Measurements from ENCODE around the gene RNF213.

The RNF213 gene

DNA sequence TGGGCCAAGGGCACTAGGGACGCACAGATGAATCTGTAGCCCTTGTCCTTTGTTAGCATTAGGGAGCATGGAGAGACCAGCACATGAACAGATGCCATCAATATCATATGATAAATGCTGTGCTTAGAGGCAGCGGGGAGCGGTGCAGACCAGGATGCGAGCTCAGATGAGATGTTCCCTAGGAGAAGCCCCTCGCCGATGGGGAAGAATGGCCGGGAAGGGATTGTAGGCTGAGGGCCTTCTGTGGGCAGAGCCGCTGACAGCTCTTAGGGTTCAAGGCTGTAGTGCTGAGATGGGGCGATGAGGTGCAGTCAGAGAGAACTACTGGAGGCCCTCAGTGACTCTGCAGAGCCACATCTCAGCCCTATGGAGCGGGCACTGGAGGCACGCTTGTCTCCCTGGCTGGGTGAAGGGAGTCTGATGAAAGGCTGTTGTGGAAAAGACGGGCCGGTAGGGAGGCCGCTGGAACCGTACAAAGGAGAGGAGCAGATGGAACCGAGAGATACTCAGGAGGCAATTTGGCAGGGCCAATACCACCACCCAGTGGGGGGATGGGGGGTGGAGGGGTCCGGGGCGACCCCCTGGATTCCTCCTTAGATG is 88.0 kb downstream of the RNF213 start:
- DNase-seq (ENCODE audit: low read depth, low spot score), result no peak

DNA sequence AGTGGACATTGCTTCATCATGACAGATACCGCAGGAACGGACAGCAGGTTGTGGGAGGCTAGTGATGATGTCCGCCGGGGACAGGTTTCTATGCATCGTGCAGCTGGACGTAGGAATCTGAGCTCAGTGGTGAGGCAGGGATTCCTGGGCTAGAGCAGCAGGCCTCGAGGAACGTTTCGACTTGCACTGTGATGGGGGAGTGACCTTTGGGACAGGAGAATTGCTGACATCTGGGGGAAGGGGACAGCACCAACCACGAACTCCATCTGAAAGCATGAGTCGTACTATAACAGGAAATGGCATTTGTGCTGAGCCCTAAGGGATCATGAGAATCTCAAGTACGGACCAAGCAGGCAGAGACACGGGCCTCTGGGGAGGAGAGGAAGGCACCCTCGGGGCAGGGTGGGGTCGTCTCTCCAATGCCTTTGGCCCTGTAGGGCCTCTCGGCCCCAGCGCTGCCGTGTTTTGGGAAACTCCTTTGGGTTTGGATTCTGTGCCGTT is 88.5 kb downstream of the RNF213 start:
- no peak for DNase-seq (ENCODE audit: low read depth, low spot score)

GRCh38 chr17:80349751-80350150 is 89.1 kb downstream of the RNF213 start:
- no peak for DNase-seq (ENCODE audit: low read depth, low spot score)

GRCh38 chr17:80352216-80352895 is 91.7 kb downstream of the RNF213 start:
- DNase-seq (ENCODE audit: low read depth, low spot score), result no peak

DNA sequence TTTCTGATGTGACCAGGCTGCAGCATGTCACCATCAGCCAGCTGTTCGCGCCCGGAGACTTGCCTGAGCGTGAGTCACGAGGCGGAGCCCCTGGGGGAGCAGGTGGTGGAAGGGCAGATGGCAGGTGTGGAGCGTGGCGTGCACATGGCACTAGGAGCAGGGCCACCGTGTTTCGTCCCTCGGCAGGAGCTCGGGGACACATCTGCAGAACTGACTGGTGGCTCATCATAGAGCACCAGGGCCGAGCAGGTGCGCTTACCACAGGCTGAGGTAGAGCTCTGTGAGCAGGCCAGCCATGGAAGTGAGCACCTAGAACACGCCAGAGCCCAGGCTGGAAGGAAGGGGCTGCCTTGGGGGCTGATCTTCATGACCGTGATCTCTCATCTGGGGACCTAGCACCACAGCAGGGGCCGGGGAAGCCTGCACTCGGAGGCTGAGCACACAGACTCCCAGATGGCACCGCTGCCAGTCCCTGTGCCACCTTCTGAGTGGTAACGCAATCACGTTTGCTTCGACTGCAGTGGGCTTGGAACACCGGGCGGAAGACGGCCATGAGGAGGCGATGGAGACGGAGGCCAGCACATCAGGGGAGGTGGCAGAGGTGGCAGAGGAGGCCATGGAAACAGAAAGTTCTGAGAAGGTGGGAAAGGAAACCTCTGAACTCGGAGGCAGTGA is 92.5 kb downstream of the RNF213 start:
- DNase-seq (ENCODE audit: low read depth, low spot score), result no peak

DNA sequence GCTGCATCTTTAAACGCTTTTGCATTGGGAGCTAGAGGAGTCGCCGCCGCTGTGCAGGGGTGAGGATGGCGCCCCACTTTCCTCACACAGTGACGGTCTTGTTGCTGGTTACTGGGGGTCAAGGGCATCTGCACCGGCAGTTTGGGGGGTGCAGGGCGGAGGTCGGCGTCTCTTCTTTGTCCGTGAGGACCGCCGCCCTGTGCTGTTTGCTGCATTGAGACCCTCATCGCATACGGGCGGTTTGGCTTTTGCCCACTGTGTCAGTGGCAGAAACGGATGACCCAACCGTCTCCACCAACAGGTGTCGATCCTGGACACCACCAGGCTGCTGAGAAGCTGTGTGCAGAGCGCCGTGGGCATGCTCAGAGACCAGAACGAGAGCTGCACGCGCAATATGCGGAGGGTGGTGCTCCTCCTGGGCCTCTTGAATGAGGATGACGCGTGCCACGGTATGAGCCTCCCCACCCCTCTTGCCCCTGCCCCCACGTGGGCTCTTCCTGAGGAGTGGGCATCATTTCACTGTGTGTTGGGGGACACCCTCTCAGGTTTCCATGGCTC is 93.1 kb downstream of the RNF213 start:
- DNase-seq (ENCODE audit: low read depth, low spot score), result no peak

DNA sequence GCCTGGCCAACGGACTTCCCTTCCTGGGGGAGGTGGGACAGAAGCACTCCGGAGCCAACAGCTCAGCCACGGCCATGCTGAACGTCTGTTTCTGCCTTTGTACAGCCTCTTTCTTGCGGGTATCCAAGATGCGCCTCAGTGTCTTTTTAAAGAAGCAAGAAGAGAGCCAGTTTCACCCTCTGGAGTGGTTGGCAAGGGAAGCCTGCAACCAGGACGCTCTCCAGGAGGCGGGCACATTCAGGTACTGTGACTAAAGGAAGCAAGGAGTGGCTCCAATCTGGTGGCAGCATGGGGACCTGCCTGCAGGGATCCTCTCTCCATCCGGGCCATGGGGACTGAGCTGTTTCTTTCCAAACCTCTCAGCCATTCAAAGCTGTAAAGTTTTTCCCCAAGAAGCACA is 93.7 kb downstream of the RNF213 start:
- DNase-seq (ENCODE audit: low read depth, low spot score), result no peak

DNA sequence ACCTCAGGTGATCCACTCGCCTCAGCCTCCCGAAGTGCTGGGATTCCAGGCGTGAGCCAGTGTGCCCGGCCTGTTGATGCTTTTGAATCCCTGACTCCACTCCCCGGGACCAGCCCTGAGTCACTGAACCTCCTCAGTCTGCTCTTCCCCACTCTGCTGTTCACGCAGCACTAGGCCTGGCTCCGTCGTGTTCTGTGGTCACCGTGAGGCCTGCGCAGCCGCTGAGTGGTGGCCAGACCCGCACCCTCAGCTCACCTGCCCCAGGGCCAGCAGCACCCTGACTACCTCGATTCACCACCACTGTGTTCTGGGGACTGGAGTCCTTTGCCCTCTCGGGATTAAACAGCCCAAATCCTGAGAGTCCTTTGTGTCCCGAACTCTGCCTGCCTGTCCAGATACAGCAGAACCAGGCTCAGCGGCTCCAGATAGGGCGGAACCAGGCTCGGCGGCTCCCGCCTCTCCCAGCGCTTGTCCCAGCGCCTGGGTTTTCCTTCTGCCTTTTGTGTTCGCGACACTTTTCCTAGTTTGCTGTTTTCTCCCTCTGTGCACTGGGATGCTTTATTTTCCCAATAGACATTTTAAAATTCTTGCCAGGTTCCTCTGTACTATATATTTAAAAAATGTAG is 95.7 kb downstream of the RNF213 start:
- DNase-seq (ENCODE audit: low read depth, low spot score), result no peak

DNA sequence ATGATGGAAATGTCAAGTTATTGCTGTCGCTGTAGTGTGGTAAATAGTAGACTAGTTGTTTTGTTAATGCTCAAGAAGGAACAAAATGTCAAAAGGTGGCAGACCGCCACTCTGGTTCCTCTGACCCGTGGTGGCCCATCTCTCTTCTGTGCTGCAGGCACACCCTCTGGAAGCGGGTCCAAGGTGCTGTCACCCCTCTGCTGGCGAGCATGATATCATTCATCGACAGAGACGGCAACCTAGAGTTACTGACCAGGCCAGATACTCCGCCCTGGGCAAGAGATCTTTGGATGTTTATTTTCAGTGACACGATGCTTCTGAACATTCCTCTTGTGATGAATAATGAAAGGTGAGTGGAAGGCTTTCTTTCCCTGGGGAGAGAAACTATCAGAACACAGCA is 97.5 kb downstream of the RNF213 start:
- DNase-seq (ENCODE audit: low read depth, low spot score), result no peak

- no peak for DNase-seq (ENCODE audit: low read depth, low spot score)
Observed at GRCh38 chr17:80358861-80359260, 98.2 kb downstream of the RNF213 start.

- no peak for DNase-seq (ENCODE audit: low read depth, low spot score)
Observed at GRCh38 chr17:80359422-80360110, 98.9 kb downstream of the RNF213 start.

DNA sequence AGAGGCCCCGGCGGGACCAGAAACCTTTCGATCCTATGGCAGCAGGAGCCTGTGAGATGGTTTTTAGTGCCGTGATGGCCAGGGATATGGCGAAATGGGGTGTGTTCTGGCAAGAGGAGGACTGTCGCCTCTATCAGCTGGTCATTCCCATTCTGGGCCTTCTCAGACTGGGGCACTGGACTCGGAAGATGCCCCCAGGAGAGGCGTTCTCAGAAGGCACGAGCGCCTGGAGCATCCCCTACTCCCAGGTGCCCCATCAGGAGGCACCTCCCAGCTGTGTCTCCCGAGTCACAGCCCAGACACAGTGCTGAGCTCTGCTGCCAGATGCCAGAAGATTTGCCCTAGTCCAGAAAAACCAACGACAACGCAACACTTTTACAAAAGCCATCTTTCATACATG is 99.7 kb downstream of the RNF213 start:
- no peak for DNase-seq (ENCODE audit: low read depth, low spot score)

- no peak for DNase-seq (ENCODE audit: low read depth, low spot score)
Observed at GRCh38 chr17:80361495-80362220, 101.0 kb downstream of the RNF213 start.

DNA sequence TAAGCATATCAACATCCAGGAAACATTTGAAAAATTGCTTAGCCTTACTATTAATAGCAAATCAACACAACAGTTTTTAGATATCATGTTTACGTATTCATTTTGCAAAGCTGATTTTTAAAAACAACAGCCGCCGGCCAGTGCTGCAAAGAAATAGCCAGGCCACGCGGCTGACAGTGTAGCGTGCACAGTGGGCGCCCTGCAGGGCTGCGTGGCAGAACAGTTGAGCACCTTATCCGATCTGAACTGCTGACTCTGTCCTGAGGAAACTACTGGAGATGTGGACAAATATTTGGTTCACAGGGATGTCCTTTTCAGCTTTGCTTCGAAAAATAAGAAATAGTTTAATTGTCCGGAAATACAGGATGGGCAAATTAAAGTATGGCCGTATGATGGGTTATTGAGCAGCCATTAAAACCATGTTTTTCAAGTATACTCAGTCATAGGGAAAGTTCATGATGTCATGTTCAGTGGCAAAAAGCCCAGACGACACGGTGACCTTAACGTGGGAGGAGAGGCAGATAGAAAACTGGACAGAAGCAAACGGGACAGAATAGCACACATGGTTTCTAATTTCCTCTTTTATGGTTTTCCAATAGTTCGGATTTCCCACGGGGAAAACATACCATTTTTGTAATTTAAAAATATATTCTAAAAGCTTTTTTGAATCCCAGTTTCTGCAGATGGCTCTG is 101.9 kb downstream of the RNF213 start:
- DNase-seq (ENCODE audit: low read depth, low spot score), result no peak

GRCh38 chr17:80363120-80363515 is 102.5 kb downstream of the RNF213 start:
- no peak for DNase-seq (ENCODE audit: low read depth, low spot score)

- no peak for DNase-seq (ENCODE audit: low read depth, low spot score)
Observed at GRCh38 chr17:80363518-80364090, 103.0 kb downstream of the RNF213 start.

DNA sequence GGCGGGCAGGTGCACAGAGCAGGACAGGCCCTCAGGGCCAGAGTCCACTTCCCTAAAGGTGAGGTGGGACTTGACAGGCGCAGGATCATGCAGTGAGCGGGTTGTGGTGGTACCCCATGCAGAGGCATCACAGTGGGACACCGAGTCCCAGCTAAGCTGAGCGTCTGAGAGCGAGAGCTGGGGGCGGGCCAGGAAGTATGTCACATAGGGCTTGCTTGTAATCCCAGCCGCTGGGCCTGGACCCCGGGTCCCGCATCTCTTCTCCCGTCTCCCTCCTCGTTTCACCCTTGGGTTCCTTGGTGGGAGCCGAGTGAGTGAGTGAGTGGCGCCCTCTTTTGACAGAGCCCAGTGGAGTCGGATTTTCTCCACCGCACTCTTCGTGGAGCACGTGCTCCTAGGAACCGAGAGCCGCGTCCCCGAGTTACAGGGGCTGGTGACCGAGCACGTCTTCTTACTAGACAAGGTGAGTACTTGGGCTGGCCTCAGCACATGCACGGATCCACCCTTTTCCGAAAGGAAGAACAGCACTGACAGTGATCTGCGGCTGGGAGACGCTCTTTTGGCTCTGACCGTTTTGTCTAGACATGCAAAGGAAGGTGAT is 103.5 kb downstream of the RNF213 start:
- no peak for DNase-seq (ENCODE audit: low read depth, low spot score)

DNA sequence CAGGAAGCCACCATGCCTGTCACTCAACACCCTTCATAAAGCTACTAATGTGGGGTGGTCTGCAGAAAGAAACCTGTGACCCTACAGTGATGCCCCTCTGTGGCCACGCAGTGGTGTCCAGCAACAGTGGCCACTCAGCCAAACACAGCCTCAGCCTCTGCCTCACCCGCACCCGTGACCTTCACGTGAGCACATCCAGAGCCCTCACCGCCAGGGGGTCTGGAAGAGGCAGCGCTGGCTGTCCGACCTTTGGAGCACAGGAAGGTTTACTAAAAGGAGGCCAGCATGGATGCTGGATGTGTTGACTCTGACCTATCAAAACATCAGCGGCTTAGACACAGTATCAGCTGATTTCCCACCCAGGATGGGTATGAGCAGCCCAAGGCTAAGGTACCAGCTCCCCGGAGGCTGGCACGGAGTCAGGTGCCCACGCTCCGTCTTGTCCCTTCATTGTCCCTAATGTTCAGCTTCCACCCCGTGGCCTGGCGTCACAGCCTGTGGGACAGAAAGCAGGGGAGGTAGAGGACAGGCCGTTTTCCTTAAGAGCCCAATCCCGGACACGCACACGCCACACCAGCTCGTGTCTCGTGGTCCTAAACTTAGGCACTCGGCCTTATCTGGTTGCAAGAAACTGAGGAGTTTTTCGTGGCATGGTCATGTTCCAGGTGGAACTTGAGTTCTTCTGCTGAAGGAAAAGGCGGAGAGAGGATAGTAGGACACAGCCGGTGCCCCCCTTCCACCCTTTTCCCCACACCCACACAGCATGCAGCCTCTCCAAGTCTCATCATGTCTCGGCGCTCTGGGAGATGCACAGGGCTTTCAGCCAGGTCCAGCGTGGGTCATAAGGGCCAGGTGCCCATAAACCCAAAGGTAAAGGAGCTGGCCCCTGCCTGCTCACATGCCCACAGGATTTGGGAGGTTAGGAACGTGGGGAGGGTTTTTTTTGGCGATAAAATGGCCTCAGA is 104.6 kb downstream of the RNF213 start:
- no peak for DNase-seq (ENCODE audit: low read depth, low spot score)
